ENCODE measurements around the gene TLE3. TPM values are rescaled to one million over a fixed set of nuclear protein-coding genes. Genes with fewer than 3 reads are reported as not detected.

TLE3 gene
- total and polyA plus RNA-seq, 2 of the 4 experiments (the other 2 are of a cell fraction): 6.5 to 16.3 TPM

DNA sequence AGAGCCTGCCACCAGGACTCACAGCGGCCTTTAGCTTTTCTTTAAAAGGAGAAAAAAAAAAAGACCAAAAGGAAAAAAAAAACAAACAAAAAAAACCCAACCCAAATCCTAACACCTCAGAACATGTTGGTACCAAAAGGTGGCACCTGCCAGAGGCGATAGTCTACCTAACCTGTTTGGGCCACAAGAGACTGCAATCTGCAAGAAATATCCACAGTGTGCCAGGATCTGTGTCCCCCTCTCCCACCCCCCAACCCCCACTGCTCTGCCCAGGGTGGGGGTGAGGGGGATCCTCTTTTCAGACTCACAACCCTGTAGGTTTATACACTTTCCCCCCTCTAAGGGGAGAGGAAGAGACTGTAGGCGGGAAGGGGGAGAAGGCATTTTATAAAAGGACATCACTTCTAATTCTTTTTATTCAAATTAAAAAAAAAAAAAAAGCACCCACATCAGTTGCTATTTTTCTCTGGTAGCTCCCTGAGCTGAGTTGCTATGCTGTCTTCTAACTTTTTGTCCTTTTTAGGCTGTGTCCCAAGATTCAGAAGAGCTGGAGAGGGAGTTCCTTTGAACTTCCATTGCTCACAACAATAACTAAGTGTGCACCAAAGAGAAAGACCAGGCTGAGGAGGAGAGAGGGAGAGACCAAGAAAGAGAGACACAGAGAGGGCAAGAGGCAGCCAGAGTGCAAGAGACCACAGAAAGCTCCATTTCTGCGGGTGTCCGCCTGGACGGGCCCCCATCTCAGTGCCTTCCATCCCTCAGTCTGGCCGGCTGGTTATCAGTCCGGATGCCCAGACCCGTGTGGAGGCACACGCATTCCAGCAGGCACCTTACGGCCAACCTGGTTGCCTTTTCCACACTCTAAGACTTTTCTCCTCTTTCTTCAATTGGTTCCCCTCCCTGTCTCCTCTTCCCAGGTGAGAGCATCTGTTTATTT, 48.9 kb downstream of the TLE3 start:
- Histone ChIP-seq H4K20me1 (ENCODE audit: insufficient read depth, low read length) (0 out of 2 replicates have a peak, but pooled peaks cover 5% of the 10 kb centered on the region), H3K18ac (ENCODE audit: low read depth, low read length) (no peak overlapping the region), H4K8ac (ENCODE audit: low read depth in 2 of 2, low read length in 2 of 2) (no peak overlapping the region), H3K4me1 (ENCODE audit: control insufficient read depth, insufficient read depth, low read length) (peaks cover 2% of the 10 kb centered on the region; the same call in 1 of the 2 replicates), H3K36me3 (ENCODE audit: control insufficient read depth, insufficient read depth, low read length) (peaks cover 44% of the 10 kb centered on the region), H2BK20ac (ENCODE audit: low read depth, low read length) (no peak overlapping the region), H2AK5ac (ENCODE audit: low read depth, low read length) (no peak overlapping the region), H3K23ac (ENCODE audit: low read depth, low read length) (no peak overlapping the region), H3K79me1 (ENCODE audit: low read depth in 1 of 2, low read length in 2 of 2) (no peaks in the 10 kb centered on the region), H4K91ac (ENCODE audit: insufficient read depth, low read depth, low read length) (no peak overlapping the region), H3K9me3 (ENCODE audit: control insufficient read depth, insufficient read depth, low read length) (no peaks in the 10 kb centered on the region), H3K27ac (ENCODE audit: insufficient read depth, low read length) (no peak overlapping the region), H3K4me2 (ENCODE audit: low read depth, low read length) (no peak overlapping the region), H3K4me3 (ENCODE audit: insufficient read depth, low read depth, low read length) (no peak overlapping the region), H3K9ac (ENCODE audit: low read depth, low read length) (no peak overlapping the region), H2BK15ac (ENCODE audit: low read depth, low read length) (no peak overlapping the region), H4K5ac (ENCODE audit: low read depth, low read length) (no peak overlapping the region), H2BK5ac (ENCODE audit: low read depth, low read length, poor library complexity, severe bottlenecking) (no peak overlapping the region), H3K9me1 (ENCODE audit: insufficient read depth, low read length) (peaks cover 3% of the 10 kb centered on the region; the same call in 1 of the 2 replicates), H3K4ac (ENCODE audit: low read depth, low read length) (no peak overlapping the region), H2AK9ac (replicated peaks; ENCODE audit: low read depth, low read length, poor library complexity) (no peak overlapping the region), H2BK120ac (ENCODE audit: low read depth, low read length) (no peak overlapping the region), H3K27me3 (ENCODE audit: control insufficient read depth, insufficient read depth, low read length) (no peaks in the 10 kb centered on the region), H3K14ac (replicated peaks; ENCODE audit: low read depth, low read length) (no peak overlapping the region), H2AFZ (replicated peaks; ENCODE audit: low read length, poor library complexity) (no peak overlapping the region), H3K56ac (ENCODE audit: extremely low read depth, insufficient read depth, low read length) (no peak overlapping the region)
- in situ Hi-C loops (cut with MboI; ENCODE audit: low sequenced_read_pairs): no loop called here
- TSS peak; percentile 75 for BruUV-seq (replicated peaks)
- ATAC-seq (ENCODE audit: low read depth) (no peak), DNase-seq (no peak)
- dilution Hi-C loops (cut with HindIII; ENCODE audit: low sequenced_read_pairs, unreplicated experiment): no loop called here
- POLR2A ChIA-PET (ENCODE audit: unreplicated experiment): interaction anchor here (1.0 kb wide), 1 partner anchor 40 kb away, joined by 10 read pairs; no protein-coding TSS in a partner anchor
- 93% methylated on average over 5 of the region's 11 CpGs; no CpG with 5 or more reads in 1 of the 2 experiments for WGBS, 2 experiments (ENCODE audit: extremely low coverage in 2 of 2, insufficient read length in 1 of 2)
- intact Hi-C loops (cut with micrococcal nuclease): no loop called here
- TF ChIP-seq, protein P1, sequence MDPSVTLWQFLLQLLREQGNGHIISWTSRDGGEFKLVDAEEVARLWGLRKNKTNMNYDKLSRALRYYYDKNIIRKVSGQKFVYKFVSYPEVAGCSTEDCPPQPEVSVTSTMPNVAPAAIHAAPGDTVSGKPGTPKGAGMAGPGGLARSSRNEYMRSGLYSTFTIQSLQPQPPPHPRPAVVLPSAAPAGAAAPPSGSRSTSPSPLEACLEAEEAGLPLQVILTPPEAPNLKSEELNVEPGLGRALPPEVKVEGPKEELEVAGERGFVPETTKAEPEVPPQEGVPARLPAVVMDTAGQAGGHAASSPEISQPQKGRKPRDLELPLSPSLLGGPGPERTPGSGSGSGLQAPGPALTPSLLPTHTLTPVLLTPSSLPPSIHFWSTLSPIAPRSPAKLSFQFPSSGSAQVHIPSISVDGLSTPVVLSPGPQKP (IDR thresholded peaks at IDR 0.05; ENCODE audit: borderline replicate concordance, low read depth, low read length): no peak
- CTCF ChIA-PET: no interaction called here
